CD4-positive, alpha-beta T cell treated with Interleukin-1 beta for 1 hour (primary cell): ENCODE data around the gene PLSCR3.
A peak's percentile ranks its signal among the peaks of the same experiment; 100 is the strongest.

Experiments used
- DNase-seq, 2 donors: peaks; one replicate each; pipeline ENCODE4 v3.0.0-alpha.2; 2020 to 2022

Gene PLSCR3

DNA sequence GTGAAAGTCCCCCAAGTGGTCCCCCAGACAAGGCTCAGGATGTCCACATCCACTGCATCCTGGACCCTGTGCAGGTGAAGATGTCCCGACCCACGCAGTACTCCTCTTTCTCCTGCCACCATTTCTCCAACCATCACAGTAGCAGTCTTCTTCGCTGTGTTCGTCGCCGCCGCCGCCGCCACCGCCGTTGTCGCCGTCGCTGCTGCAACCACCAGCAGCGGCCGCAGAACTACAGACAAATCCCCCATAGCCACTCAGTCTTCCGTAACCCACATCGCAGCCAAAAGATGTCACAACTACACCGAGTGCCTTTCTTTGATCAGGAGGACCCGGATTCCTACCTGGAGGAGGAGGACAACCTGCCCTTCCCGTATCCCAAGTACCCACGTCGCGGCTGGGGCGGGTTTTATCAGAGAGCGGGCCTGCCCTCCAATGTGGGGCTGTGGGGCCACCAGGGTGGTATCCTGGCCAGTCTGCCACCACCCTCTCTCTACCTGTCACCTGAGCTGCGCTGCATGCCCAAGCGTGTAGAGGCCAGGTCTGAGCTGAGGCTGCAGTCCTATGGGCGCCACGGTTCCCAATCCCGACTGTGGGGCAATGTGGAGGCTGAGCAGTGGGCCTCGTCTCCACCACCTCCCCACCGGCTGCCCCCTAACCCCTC lies 32.0 kb upstream of the PLSCR3 start:
- DNase-seq, result no peak

DNA sequence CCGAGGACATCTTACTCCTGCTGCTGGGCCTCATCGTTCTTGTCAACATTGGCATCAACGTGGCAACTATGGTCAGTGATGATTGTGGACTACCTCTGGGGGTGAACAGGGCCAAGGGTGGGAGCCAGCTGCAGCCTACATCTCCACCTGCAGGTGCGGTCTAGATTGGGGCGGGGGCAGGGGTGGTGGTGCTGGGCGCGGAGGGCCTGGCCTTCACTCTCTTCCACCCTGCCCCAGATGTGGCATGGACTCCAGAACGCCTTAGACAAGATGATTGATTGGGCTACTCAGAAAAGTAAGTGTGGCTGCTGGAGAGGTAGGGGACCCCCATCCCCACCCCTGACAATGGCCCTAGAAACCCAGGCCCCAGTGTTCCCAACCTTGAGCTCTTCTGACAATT lies 31.4 kb upstream of the PLSCR3 start:
- no peak for DNase-seq

- DNase-seq, result no peak
Measured at GRCh38 chr17:7425316-7425715, 31.0 kb upstream of the PLSCR3 start, which contains the start of gene SPEM2. Gene SPEM2, plus strand, starts transcription at chr17:7425616. Its CDS starts 73 bp downstream, at chr17:7425689.

GRCh38 chr17:7423679-7424078 lies 29.4 kb upstream of the PLSCR3 start:
- no peak for DNase-seq

DNA sequence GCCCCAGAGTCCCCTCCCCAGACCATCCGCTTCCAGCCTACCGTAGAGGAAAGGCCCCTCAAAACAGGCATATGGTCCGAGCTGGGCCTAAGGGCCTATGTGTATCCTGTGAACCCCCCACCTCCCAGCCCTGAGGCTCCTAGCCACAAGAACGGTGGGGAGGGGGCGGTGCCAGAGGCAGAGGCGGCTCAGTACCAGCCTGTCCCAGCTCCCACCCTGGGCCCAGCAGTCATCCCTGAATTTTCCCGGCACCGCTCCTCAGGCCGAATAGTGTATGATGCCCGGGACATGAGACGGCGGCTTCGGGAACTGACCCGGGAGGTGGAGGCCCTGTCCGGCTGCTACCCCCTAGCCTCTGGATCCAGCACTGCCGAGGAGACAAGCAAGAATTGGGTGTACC lies 26.9 kb upstream of the PLSCR3 start:
- no peak for DNase-seq

GRCh38 chr17:7419819-7420610 lies 25.7 kb upstream of the PLSCR3 start, which contains the start of gene SPEM1:
Gene SPEM1, plus strand, starts transcription at chr17:7420324. Its CDS starts 61 bp downstream, at chr17:7420385.
- no peak for DNase-seq

DNA sequence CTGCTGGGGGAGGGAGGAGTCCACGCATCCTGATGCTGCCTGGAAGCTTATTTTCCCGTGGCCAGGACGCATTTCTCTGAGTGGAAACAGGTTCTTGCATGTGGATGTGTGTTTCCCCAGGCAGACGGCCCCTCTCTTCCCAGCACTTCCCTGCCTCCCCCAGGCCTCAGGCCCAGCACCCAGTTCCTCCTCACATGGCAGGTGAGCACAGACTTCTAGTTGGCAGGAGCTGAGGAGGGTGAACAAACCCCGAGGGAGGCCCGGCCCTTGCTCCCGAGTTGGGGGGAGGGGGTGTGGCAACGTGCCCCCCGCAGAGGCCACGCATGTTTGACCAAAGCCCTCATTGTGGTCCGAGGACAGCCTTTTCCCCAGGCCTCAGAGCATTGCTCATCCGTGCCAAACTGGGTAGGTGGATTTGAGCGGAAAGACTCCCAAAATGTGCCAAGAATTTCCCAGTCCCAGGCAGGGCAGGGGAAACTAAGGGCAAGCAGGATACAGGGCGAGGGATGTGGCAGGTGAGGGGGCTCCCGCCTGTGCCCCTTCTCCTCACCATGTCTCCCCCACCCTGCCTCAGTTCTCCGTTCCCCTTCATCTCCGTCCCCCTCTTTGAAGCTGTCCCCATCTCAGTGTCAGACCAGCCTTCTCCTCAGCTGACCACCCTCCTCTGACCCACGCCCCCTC lies 24.3 kb upstream of the PLSCR3 start:
- no peak for DNase-seq

DNA sequence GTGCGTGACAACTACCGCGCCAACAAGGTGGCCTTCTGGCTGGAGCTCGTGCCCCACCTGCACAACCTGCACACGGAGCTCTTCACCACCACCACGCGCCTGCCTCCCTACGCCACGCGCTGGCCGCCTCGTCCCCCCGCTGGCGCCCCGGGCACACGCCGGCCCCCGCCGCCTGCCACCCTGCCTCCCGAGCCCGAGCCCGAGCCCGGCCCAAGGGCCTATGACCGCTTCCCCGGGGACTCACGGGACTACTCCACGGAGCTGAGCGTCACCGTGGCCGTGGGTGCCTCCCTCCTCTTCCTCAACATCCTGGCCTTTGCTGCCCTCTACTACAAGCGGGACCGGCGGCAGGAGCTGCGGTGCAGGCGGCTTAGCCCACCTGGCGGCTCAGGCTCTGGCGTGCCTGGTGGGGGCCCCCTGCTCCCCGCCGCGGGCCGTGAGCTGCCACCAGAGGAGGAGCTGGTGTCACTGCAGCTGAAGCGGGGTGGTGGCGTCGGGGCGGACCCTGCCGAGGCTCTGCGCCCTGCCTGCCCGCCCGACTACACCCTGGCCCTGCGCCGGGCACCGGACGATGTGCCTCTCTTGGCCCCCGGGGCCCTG lies 22.8 kb upstream of the PLSCR3 start:
- no peak for DNase-seq

- DNase-seq, result no peak
Measured at GRCh38 chr17:7416323-7416722, 22.0 kb upstream of the PLSCR3 start.

GRCh38 chr17:7415784-7416183 lies 21.5 kb upstream of the PLSCR3 start:
- no peak for DNase-seq

DNA sequence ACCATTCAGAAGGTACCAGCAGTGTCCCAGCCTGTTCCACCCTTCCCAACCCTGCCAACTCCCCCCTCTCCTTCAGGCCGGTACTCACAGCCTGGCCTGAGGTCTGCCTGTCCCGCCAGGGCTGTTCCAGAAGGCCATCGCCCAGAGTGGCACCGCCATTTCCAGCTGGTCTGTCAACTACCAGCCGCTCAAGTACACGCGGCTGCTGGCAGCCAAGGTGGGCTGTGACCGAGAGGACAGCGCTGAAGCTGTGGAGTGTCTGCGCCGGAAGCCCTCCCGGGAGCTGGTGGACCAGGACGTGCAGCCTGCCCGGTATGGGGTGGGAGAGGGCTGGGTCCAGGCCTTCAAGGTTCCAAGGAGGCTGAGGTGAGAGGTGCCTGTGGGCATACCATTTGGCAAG lies 20.5 kb upstream of the PLSCR3 start:
- DNase-seq, result no peak

GRCh38 chr17:7413346-7413985 lies 19.1 kb upstream of the PLSCR3 start:
- no peak for DNase-seq

GRCh38 chr17:7411427-7411750 lies 17.1 kb upstream of the PLSCR3 start:
- DNase-seq, result no peak

DNA sequence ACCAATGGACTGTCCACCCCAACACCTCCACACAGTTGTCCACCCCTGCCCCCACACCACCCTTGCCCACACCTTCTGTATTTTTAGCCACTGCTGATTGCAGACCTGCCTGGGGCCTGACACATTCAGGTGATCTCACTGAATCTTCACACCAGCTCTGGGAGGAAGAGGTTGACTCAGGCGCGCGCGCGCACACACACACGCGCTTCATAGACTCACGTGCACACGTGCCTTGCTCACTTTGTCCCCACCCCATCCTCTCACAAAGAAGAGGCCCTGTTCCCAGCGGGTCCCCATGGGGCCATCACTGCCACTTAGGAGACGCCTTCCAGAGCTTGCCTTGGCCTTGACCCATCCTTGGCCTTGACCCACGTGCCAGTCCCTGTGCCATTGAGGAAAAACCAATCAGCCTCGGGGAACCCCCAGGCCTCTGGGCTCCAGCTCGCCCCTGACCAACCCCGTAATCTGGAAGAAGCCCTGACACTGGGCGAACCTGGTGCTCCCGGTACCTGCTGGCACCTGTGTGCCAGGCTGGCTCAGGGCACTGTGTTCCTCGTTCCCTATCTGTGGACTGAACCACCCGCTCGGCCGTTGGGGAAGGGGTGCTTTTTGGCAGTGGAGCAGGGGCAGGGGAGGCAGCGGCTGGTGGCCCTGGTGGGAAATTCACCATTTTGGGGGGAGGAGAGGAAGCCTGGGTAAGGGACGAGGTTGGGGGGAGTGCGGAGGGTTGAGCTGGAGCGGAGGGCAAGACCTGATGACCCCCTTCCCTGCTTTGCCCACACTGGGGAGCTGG lies 16.5 kb upstream of the PLSCR3 start:
- DNase-seq, result no peak

DNA sequence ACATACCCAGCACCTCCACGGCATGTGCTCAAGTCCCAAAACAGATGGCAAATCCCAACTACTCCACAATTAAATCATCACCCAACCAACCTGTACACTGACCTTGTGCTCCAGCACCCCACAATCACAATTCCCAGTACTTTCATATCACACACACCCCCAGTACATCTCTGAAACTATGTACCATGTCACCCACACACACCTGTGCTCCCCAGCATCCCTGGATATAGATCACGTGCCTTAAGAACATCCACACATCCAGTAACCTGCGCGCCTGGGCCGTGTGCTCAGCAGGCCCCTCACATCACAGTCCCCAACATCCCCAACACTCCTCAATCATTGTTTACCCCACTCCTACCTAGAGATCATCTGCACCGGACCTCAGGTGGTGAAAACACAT lies 15.4 kb upstream of the PLSCR3 start:
- no peak for DNase-seq

DNA sequence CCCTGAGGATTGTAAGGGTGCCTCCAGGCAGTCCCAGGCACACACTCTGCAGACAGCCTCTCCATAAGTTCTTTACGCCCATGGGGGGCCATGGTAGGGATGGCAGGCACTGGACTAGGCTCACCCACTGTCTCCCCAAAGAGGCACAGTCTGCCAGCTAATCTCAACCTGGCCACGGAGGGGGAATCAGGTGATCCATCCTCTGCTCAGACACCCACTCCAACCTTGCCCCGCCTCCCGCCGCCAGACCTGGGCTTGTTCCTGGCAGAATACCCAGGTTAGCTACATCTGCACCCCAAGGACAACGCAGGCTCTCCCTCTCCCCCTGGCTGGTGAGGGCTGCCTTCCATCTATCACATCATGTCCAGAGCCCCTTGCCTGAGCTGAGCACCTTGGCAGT lies 14.5 kb upstream of the PLSCR3 start:
- no peak for DNase-seq

GRCh38 chr17:7408252-7408727 lies 14.0 kb upstream of the PLSCR3 start:
- peak; percentile 46 to 52 for DNase-seq

DNA sequence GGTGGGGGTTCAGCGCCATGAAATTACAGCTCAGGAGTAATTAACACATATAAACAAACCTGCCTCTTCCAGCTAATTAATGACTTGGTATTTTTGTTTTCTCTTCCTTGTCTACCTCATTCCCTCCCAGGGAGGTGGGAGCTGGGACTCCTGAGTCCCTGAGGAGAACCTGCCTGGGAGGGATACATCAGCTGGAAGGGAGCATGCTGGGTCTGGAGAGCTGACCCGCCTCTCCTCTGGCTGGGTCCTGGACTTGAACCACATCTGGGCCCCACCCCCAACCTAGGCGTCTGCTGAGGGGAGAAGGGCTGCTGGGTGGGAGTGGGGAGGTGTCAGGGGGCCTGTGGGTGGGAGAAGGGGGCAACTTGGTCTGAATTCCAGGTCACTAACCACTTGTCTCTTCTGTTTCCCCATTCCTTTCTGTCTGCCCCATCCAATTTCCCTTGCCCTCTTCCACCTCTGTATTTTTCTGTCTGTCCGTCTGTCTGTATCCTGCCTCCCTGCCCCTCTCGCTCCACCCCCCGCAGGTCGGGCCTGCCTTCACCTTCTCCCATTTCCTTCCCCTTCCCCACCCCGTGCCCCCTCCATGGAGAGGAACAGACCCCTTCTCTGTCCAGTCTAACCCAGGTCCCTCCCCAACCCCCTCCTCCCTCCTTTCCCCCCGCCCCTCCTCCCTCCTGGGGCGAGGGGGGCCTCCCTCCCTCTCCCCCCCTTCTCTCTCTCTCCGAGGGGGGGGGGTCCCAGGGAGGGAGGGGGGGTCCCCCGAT lies 13.3 kb upstream of the PLSCR3 start, which contains the start of gene NLGN2:
TSS of gene NLGN2 (plus strand) at position 361 of the 767 bp plus-strand sequence. CDS start 411 bp downstream, outside the sequence.
- DNase-seq, result no peak

GRCh38 chr17:7407082-7407481 lies 12.8 kb upstream of the PLSCR3 start:
- no peak for DNase-seq

- no peak for DNase-seq
Measured at GRCh38 chr17:7406235-7406825, 12.0 kb upstream of the PLSCR3 start.
